Measurements from ENCODE around the gene PGM2L1.

PGM2L1 gene

DNA sequence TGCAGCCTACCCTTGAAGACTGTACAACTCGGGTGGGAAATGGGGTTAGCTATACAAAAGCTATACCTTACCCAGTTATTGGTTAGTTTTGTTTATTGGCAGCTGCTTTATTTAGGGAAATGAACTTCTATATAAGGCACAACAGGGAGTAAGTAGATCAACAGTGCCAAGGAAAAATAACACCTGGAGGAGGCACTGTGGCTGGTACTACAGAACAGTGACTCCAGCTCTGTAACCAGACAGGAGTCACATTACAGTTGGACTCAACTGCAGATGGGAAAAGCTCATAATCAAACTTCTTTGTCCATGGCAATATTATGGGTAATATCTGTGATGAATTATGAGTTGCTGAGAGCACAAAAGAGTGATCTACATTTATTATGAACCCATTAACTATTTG, 100.7 kb downstream of the PGM2L1 start:
- Mint-ChIP-seq H3K4me3 (no peak overlapping the region), H3K9me3 (peaks cover 19% of the 10 kb centered on the region), H3K36me3 (ENCODE audit: low read depth) (no peaks in the 10 kb centered on the region), H3K4me1 (no peaks in the 10 kb centered on the region), H3K27ac (no peak overlapping the region), H3K27me3 (ENCODE audit: low read depth, poor library complexity) (peaks cover 21% of the 10 kb centered on the region)
- no peak for DNase-seq
- TF ChIP-seq, protein P1, sequence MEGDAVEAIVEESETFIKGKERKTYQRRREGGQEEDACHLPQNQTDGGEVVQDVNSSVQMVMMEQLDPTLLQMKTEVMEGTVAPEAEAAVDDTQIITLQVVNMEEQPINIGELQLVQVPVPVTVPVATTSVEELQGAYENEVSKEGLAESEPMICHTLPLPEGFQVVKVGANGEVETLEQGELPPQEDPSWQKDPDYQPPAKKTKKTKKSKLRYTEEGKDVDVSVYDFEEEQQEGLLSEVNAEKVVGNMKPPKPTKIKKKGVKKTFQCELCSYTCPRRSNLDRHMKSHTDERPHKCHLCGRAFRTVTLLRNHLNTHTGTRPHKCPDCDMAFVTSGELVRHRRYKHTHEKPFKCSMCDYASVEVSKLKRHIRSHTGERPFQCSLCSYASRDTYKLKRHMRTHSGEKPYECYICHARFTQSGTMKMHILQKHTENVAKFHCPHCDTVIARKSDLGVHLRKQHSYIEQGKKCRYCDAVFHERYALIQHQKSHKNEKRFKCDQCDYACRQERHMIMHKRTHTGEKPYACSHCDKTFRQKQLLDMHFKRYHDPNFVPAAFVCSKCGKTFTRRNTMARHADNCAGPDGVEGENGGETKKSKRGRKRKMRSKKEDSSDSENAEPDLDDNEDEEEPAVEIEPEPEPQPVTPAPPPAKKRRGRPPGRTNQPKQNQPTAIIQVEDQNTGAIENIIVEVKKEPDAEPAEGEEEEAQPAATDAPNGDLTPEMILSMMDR (IDR thresholded peaks at IDR 0.05), result no peak

DNA sequence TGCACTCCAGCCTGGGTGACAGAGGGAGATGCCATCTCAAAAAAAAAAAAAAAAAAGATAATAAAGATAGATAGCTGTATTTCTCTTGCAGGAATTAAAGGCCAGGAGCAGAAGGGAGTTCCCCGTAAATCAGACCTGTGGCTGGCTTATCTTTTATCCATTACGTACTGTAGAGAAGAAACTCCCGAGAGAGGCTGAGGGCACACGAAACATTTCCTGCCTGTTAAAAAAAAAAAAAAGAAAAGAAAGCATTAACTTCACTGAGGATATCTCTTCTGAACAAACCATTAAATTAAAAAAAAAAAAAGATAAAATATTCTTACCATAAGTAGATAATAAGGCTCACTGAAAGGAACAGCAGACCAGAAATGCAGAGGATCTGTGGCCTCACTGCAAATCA, 109.3 kb downstream of the PGM2L1 start:
- peaks cover 6% of the 10 kb centered on the region for H3K9me3 Mint-ChIP-seq
- H3K36me3 Mint-ChIP-seq (ENCODE audit: low read depth), result no peaks in the 10 kb centered on the region
- TF ChIP-seq, protein P1 (IDR thresholded peaks at IDR 0.05), result no peak
- no peaks in the 10 kb centered on the region for H3K4me1 Mint-ChIP-seq
- no peak overlapping the region for H3K27ac Mint-ChIP-seq
- H3K27me3 Mint-ChIP-seq (ENCODE audit: low read depth, poor library complexity), result peaks cover 22% of the 10 kb centered on the region
- no peak for DNase-seq
- no peak overlapping the region for H3K4me3 Mint-ChIP-seq

DNA sequence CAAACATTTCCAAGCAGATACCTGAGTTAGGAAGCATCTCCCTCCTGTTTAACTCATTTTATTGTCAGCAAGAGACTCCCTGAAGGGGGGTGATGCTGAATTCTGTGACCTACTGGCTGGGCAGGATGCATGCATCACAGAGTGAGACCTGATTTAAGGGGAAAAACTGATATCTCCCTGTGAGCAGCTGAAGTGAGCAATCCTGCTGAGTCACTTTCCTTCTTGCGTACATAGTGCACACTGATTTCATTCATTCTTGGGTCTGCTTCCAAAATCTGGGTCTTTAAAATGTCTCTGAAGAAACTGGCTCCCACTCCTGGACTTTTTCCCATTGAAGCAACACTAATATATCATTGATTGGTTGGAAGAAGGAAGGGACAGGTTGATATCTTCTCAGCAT, 110.1 kb downstream of the PGM2L1 start:
- no peaks in the 10 kb centered on the region for H3K4me1 Mint-ChIP-seq
- DNase-seq, result no peak
- H3K4me3 Mint-ChIP-seq, result no peak overlapping the region
- TF ChIP-seq, protein P1 (IDR thresholded peaks at IDR 0.05), result no peak
- H3K9me3 Mint-ChIP-seq, result peaks cover under 1% of the 10 kb centered on the region
- H3K27ac Mint-ChIP-seq, result no peak overlapping the region
- peaks cover 22% of the 10 kb centered on the region for H3K27me3 Mint-ChIP-seq (ENCODE audit: low read depth, poor library complexity)
- H3K36me3 Mint-ChIP-seq (ENCODE audit: low read depth), result no peaks in the 10 kb centered on the region

DNA sequence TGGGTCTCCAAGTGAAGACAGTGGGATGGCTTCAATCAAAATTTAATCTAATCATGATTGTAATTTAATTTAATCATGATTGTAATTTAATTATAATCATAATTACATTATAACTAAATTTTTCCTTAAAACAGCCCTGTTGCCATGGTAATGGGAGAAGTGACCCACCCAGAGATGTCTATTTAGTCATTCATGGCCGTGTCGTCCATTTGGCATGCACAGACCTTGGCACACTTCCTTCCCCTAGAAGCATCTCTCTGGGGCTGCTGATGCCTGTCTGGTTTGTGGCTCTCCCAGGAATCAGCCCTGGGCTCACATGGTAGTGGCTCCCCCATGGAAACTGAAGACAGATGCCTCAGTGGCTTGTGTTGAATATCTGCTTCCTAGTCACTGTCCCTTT, 113.8 kb downstream of the PGM2L1 start:
- Mint-ChIP-seq H3K27ac (no peak overlapping the region), H3K9me3 (no peaks in the 10 kb centered on the region), H3K36me3 (ENCODE audit: low read depth) (no peaks in the 10 kb centered on the region), H3K4me3 (no peak overlapping the region), H3K4me1 (peaks cover 1% of the 10 kb centered on the region), H3K27me3 (ENCODE audit: low read depth, poor library complexity) (peaks cover 5% of the 10 kb centered on the region)
- TF ChIP-seq, protein P1 (IDR thresholded peaks at IDR 0.05), result no peak
- DNase-seq, result no peak

DNA sequence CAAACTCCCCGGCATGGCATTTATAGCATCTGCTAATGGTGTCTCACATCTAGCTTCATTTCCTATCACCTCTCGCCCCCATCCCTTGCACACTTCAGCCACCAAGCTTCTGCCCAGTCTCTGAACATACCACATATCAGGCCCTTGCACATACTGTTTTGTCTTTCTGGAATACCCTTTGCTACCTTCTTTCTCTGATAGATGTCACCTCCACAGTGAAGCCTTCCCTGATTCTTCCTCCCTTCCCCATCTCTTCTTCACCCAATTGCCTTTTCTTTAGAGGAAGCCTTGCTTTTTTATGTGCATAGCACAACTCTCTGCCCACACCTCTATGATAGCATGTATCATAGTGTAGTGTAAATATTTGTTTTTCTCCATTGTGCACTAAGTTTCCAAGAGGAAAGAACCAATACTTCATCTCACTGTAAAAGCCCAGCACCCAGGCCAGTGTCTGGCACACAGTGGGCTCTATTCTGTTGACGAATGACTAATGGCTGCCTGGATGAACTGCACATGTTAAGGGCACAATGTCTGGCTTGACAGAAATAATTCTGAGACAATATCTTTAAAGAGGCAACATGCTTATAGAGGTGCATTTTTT, 114.6 kb downstream of the PGM2L1 start:
- H3K27ac Mint-ChIP-seq, result no peak overlapping the region
- TF ChIP-seq, protein P1 (IDR thresholded peaks at IDR 0.05), result no peak
- H3K4me1 Mint-ChIP-seq, result peaks cover 6% of the 10 kb centered on the region
- no peaks in the 10 kb centered on the region for H3K9me3 Mint-ChIP-seq
- peaks cover 4% of the 10 kb centered on the region for H3K27me3 Mint-ChIP-seq (ENCODE audit: low read depth, poor library complexity)
- H3K36me3 Mint-ChIP-seq (ENCODE audit: low read depth), result no peaks in the 10 kb centered on the region
- no peak for DNase-seq
- no peak overlapping the region for H3K4me3 Mint-ChIP-seq

DNA sequence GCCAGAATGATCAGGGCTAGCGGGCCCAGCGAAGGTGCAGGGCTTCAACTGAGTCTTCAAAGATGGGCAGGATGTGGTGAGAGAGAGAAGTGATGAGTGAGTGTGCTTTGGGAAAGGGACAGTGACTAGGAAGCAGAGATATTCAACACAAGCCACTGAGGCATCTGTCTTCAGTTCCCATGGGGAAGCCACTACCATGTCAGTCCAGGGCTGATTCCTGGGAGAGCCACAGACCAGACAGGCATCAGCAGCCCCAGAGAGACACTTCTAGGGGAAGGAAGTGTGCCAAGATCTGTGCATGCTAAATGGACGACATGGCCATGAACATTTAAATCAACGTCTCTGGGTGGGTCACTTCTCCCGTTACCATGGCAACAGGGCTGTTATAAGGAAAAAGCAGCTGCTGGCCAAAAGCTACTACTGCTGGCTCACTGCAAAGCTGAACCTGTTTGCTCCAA, 115.3 kb downstream of the PGM2L1 start:
- Mint-ChIP-seq H3K9me3 (no peaks in the 10 kb centered on the region), H3K27ac (no peak overlapping the region), H3K4me1 (peaks cover 10% of the 10 kb centered on the region), H3K4me3 (no peak overlapping the region), H3K36me3 (ENCODE audit: low read depth) (no peaks in the 10 kb centered on the region), H3K27me3 (ENCODE audit: low read depth, poor library complexity) (no peaks in the 10 kb centered on the region)
- DNase-seq, result no peak
- TF ChIP-seq, protein P1 (IDR thresholded peaks at IDR 0.05), result no peak

Data from nephron progenitor cell (in vitro differentiated cells).